ENCODE results near the gene SLC34A3.

The SLC34A3 gene

GRCh38 chr9:137230705-137231371 is at the start of gene SLC34A3:
TSS of gene SLC34A3 (plus strand) at chr9:137230901. CDS start at chr9:137231703, 802 bp downstream.
- TF ChIP-seq CEBPB (IDR thresholded peaks at IDR 0.05) (no peak), ZBTB7A (IDR thresholded peaks at IDR 0.05; ENCODE audit: low read depth) (0 out of 2 replicates have a peak, but pooled peaks have one; percentile 14)

GRCh38 chr9:137181680-137182079 is 49.0 kb upstream of the SLC34A3 start:
- TF ChIP-seq EGR1 (IDR thresholded peaks at IDR 0.05) (no peak), CEBPB (IDR thresholded peaks at IDR 0.05) (no peak), CREB1 (IDR thresholded peaks at IDR 0.05; ENCODE audit: low read depth) (no peak), REST (IDR thresholded peaks at IDR 0.05; ENCODE audit: low read depth) (no peak), NFIC (IDR thresholded peaks at IDR 0.05) (no peak), TAF1 (IDR thresholded peaks at IDR 0.05; ENCODE audit: low read depth) (no peak), MAX (IDR thresholded peaks at IDR 0.05) (no peak), EP300 (IDR thresholded peaks at IDR 0.05; ENCODE audit: borderline replicate concordance) (no peak), ZBTB7A (IDR thresholded peaks at IDR 0.05; ENCODE audit: low read depth) (no peak)

- no peak for TF ChIP-seq MAX (IDR thresholded peaks at IDR 0.05)
- no peak for TF ChIP-seq TAF1 (IDR thresholded peaks at IDR 0.05; ENCODE audit: low read depth)
- no peak for TF ChIP-seq YY1 (IDR thresholded peaks at IDR 0.05; ENCODE audit: low read depth)
- TF ChIP-seq TEAD4 (IDR thresholded peaks at IDR 0.05): no peak
- no peak for TF ChIP-seq ZBTB7A (IDR thresholded peaks at IDR 0.05; ENCODE audit: low read depth)
- TF ChIP-seq TCF12 (IDR thresholded peaks at IDR 0.05; ENCODE audit: low read depth): no peak
- TF ChIP-seq USF1 (IDR thresholded peaks at IDR 0.05): no peak
- TF ChIP-seq CEBPB (IDR thresholded peaks at IDR 0.05): no peak
- no peak for TF ChIP-seq EGR1 (IDR thresholded peaks at IDR 0.05)
- TF ChIP-seq FOXM1 (IDR thresholded peaks at IDR 0.05; ENCODE audit: borderline replicate concordance, low read depth): no peak
- TF ChIP-seq EP300 (IDR thresholded peaks at IDR 0.05; ENCODE audit: borderline replicate concordance): no peak
- TF ChIP-seq NFIC (IDR thresholded peaks at IDR 0.05): no peak
- no peak for TF ChIP-seq CREB1 (IDR thresholded peaks at IDR 0.05; ENCODE audit: low read depth)
- TF ChIP-seq RAD21 (IDR thresholded peaks at IDR 0.05; ENCODE audit: low read depth): no peak
- TF ChIP-seq REST (IDR thresholded peaks at IDR 0.05; ENCODE audit: low read depth): no peak
Measured at GRCh38 chr9:137182836-137183235, 47.9 kb upstream of the SLC34A3 start.

- TF ChIP-seq CEBPB (IDR thresholded peaks at IDR 0.05): no peak
- no peak for TF ChIP-seq RAD21 (IDR thresholded peaks at IDR 0.05; ENCODE audit: low read depth)
- no peak for TF ChIP-seq NFIC (IDR thresholded peaks at IDR 0.05)
- no peak for TF ChIP-seq USF1 (IDR thresholded peaks at IDR 0.05)
- no peak for TF ChIP-seq TEAD4 (IDR thresholded peaks at IDR 0.05)
- TF ChIP-seq ZBTB7A (IDR thresholded peaks at IDR 0.05; ENCODE audit: low read depth): no peak
- TF ChIP-seq TCF12 (IDR thresholded peaks at IDR 0.05; ENCODE audit: low read depth): no peak
- TF ChIP-seq TAF1 (IDR thresholded peaks at IDR 0.05; ENCODE audit: low read depth): no peak
- no peak for TF ChIP-seq REST (IDR thresholded peaks at IDR 0.05; ENCODE audit: low read depth)
- TF ChIP-seq EGR1 (IDR thresholded peaks at IDR 0.05): no peak
- TF ChIP-seq MAX (IDR thresholded peaks at IDR 0.05): no peak
- TF ChIP-seq CREB1 (IDR thresholded peaks at IDR 0.05; ENCODE audit: low read depth): no peak
- no peak for TF ChIP-seq EP300 (IDR thresholded peaks at IDR 0.05; ENCODE audit: borderline replicate concordance)
- TF ChIP-seq FOXM1 (IDR thresholded peaks at IDR 0.05; ENCODE audit: borderline replicate concordance, low read depth): no peak
- no peak for TF ChIP-seq YY1 (IDR thresholded peaks at IDR 0.05; ENCODE audit: low read depth)
Measured at GRCh38 chr9:137183980-137184595, 46.6 kb upstream of the SLC34A3 start.
